Fibroblast of the conjunctiva (primary cell): ENCODE results near the gene PRPSAP2.
"Not testable (repeated sequence)": the region's sequence is repeated elsewhere in the genome, so short reads cannot be mapped to it uniquely, and the experiment has no call there.

Source experiments
- DNase-seq: peaks from one replicate; pipeline ENCODE4 v3.0.0-alpha.2; 2010; ENCODE audit warnings: low read depth

PRPSAP2 gene

DNA sequence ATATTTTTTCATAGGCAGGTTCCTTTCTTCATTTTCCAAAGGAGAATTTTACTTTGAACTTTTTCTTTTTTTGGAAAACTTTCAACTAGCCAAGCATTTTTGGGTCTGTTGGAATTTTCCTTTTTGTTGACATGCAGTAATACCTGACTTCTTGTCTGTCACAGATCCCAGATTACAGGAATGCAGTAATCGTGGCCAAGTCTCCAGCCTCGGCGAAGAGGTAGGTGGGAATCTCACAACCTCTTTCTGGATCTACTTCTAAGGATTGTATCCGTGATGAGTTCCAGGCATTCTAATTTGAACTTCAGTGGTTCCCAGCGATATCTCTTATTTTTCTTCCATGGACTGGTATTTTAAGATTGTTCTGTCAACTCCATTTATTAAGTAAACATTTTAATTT is 31.7 kb downstream of the PRPSAP2 start:
- no peak for DNase-seq

- no peak for DNase-seq
Measured at GRCh38 chr17:18891541-18891940, 33.6 kb downstream of the PRPSAP2 start.

GRCh38 chr17:18896146-18896545 is 38.2 kb downstream of the PRPSAP2 start:
- DNase-seq: no peak

DNA sequence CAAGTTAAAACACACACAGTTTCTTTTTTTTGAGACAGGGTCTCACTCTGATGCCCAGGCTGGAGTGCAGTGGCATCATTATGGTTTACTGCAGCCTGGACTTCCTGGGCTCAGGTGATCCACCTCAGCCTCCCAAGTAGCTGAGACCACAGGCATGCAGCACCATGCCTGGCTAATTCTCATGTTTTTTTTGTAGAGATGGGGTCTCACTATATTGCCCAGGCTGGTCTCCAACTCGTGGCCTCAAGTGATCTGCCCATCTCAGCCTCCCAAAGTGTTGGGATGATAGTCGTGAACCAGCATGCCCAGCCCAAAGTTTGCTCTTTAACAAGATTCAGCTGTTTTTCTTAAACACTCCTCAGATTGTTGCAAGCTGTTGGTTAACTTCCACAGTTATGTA is 39.0 kb downstream of the PRPSAP2 start:
- DNase-seq: no peak

- no peak for DNase-seq
Measured at GRCh38 chr17:18904482-18904881, 46.6 kb downstream of the PRPSAP2 start.

DNA sequence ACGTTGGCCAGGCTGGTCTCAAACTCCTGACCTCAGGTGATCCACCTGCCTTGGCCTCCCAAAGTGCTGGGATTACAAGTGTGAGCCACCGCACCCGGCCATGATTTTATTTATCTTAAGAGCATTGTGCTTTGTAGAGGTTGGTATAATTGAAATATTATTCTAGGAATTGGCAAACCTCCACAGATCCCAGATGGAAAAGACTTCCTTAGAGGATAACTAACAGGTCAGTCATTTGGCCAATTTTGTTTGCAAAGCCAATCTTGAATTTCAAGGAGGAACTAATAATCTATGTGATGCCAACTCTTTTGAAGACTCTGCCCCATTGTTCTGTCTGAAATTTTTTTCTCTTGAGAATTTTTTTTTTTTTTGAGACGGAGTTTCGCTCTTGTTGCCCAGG is 47.3 kb downstream of the PRPSAP2 start:
- no peak for DNase-seq

DNA sequence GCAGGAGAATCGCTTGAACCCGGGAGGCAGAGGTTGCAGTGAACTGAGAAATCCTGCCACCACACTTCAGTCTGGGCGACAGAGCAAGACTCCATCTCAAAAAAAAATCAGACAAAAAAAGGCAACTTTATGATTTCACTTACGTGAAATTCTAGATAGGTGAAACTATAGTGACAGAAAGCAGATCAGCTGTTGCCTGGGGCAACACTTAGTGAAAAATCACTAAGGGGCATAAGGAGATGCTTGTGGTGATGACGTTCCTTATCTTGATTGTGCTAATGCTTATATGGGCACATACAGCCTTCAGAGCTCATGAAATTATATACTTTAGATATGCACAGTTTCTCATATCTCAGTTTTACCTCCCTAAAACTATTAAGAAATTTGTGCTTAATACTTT is 52.4 kb downstream of the PRPSAP2 start:
- no peak for DNase-seq

- no peak for DNase-seq
Measured at GRCh38 chr17:18910881-18911280, 53.0 kb downstream of the PRPSAP2 start.

DNA sequence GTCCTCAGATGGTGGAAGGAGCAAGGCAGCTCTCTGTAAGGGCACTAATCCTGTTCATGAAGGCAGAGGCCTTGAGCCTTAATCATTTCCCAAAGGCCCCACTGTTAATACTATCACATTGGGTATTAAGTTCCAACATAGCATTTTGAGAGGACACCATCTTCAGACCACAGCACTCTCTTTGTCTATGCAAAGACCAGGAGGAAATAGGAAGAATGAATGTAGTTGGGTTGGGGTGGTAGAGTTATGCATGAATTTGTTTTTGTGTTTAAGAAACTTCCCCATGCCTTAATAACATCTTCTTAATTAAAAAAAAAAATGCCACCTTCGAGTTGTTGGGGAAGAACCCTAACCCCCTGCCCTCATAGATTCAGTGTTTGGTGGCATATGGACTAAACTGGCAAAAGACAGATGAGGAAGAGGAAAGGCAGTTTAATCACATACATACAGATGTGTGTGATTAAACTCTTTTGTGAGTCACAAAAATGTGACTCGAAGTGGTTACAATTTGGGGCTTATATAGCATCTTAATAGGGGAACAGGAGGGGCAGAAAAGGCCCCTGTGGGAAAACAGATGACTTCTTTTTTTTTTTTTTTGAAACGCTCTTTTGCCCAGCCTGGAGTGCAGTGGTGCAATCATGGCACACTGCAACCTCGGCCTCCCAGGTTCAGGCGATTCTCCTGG is 59.0 kb downstream of the PRPSAP2 start:
- DNase-seq: no peak

DNA sequence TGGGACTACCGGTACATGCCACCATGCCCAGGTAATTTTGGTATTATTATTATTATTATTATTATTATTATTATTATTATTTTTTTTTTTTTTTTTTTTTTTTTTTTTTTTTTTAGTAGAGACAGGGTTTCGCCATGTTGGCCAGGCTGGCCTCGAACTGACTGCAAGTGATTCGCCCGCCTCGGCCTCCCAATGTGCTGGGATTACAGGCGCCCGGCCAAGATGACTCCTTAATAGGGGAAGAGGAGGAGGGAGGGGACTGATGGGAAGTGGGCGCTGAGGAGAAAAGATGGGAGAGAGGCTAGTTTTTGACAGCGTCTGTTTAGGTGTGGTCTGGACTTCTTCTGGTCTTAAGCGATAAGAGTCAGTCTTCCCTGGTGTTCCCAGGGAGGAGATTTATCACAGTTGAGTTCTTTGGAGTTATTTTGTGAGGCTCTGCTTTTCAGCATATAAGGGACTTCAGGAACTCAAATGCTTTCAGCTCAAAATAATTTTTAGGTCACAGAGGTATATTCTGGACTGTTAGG is 59.6 kb downstream of the PRPSAP2 start:
- DNase-seq: no peak

DNA sequence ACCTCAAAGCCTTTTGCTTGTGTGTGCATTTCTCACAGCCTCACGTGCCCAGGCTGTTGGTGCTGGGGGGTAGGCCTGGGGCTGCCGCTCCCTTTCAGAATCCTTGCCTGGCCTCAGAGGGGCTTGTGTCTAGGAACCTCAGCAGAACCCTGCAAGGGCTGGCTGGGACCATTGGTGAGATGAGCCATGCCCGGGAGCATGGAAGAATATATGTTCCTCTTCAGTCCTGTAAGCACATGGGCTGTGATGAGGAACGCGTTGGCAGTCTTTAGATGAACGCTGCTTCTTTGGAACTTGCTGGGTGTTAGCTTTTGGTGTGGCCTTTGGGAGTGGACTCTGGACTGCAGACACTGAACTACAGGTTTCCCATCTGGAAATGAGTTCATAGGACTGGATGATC is 62.0 kb downstream of the PRPSAP2 start:
- DNase-seq: no peak

- no peak for DNase-seq
Measured at GRCh38 chr17:18920911-18921441, 63.0 kb downstream of the PRPSAP2 start.

GRCh38 chr17:18921485-18921884 is 63.6 kb downstream of the PRPSAP2 start:
- DNase-seq: no peak

GRCh38 chr17:18921912-18922451 is 64.1 kb downstream of the PRPSAP2 start:
- no peak for DNase-seq

- not testable (repeated sequence) for DNase-seq
Measured at GRCh38 chr17:18922596-18922995, 64.7 kb downstream of the PRPSAP2 start.

DNA sequence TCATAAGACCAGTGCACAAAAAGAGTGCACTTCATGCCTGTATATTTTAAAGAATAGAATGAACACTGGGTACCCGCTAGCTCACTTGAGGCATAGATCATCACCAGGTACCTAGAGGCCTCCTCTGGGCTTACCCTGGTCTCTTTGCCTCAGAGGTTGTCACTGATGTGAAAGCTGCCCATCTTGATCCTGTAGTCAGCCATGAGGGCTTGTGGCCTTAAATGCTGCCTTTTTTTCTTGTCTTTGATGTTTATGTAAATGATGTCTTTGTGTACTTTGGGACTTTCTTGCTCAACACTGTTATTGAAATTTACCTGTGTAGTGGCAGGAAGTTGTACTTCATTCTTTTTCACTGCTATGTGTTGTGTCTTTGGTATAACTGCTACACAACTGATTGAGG is 67.3 kb downstream of the PRPSAP2 start:
- no peak for DNase-seq

GRCh38 chr17:18928628-18929125 is 70.7 kb downstream of the PRPSAP2 start:
- no peak for DNase-seq

DNA sequence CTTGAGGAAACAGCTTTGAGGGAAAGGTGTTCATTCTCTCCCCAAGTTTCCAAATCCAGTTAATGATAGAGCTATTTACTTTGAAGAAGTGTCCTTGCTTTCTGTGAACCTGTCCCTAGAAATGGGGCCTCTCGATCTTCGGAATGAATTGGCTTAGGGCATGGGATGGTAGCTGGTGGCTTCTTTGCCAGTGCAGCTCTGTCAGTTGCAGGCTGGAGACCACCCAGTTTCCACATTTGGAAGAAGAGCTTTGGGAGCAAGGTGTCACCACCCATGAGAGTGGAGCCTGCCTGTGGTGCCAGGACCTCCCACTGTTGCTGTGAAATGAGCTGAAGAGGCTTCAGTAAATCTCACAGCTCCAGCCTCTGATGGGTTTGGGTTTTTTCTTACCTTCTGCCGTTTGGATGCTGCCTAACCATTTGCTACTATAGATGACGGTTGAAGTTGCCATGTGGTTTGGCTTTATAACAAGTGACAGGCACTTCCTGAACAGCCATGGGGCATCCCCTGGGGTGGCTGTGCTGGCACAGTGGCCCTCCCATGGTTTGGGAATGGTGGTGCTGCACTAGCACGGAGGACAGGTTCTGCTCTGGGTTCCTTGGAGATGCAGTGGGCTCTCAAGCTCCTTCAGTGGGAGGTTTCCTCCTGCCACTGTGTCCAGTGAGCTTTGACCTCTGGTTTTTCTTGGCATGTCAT is 74.6 kb downstream of the PRPSAP2 start:
- DNase-seq: no peak

GRCh38 chr17:18933102-18934058 is 75.4 kb downstream of the PRPSAP2 start:
- no peak for DNase-seq

DNA sequence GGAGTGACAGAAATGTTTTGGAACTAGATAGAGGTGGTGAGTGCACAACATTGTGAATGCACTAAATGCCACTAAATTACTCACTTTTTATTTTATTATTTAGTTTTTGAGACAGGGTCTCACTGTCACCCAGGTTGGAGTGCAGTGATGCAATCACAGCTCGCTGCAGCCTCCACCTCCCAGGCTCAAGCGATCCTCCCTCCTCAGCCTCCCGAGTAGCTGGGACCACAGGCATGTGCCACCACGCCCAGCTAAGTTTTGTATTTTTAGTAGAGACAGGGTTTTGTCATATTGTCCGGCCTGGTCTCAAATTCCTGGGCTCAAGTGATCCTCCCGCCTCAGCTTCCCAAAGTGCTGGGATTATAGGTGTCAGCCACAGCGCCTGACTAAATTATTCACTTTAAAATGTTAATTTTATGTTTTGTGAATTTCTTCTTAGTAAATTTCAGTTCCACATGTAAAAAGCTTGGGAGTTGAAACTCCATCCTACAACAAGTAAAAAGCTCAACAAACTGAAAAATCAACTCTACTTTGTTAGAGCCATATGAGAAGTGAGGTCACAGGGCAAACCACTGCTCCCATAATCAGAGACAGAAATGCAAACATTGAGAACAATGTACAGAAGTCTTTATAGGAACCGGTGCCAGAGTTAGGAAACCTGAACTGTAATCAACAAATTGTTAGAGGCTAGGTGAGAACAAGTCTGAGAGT is 80.2 kb downstream of the PRPSAP2 start:
- DNase-seq: no peak

GRCh38 chr17:18938692-18939023 is 80.7 kb downstream of the PRPSAP2 start:
- DNase-seq: no peak
